Hepatocyte (in vitro differentiated cells): ENCODE data around the gene NOX5.

Source experiments
- CTCF ChIP-seq: fragments of 200-600 bp; sonication (generic); IDR thresholded peaks from 2 replicates; pipeline ENCODE4 v1.5.1; 2016; ENCODE audit warnings: antibody characterized with exemption, mild to moderate bottlenecking; ENCODE audit not compliant: poor library complexity
- EZH2 ChIP-seq: fragments of 200-600 bp; sonication (generic); IDR thresholded peaks from 2 replicates; pipeline ENCODE4 v1.6.1; 2016; ENCODE audit warnings: antibody characterized with exemption, mild to moderate bottlenecking, borderline replicate concordance
- EZH2phosphoT487 ChIP-seq: fragments of 200-600 bp; sonication (generic); IDR thresholded peaks from one replicate; pipeline ENCODE4 v1.6.1; 2018; ENCODE audit warnings: antibody characterized with exemption, mild to moderate bottlenecking, low read depth, moderate library complexity; ENCODE audit not compliant: unreplicated experiment, severe bottlenecking

- no peak for TF ChIP-seq CTCF
- TF ChIP-seq EZH2, result no peak
- TF ChIP-seq EZH2phosphoT487, result no peak
Observed at GRCh38 chr15:68994981-68995761, 19.3 kb upstream of the NOX5 start.
